Spleen (tissue), 11 donors: ENCODE measurements around the gene BCAT1. TPM values are rescaled to one million over a fixed set of nuclear protein-coding genes. Genes with fewer than 3 reads are reported as not detected.

Experiments used
- DNase-seq: peaks from one replicate; pipeline ENCODE4 v3.0.0-alpha.2; 2020
- H3K27ac ChIP-seq, 8 donors: fragments of 200-600 bp; sonication (generic) in 7 of 8; 1 replicate in 4 of 8; 2 replicates in 4 of 8; pipeline versions ENCODE4 v1.5.0 to v1.8.0; 2016 to 2021; ENCODE audit warnings: inconsistent platforms in 4 of 8, mild to moderate bottlenecking in 4 of 8, moderate library complexity in 1 of 8
- H3K27me3 ChIP-seq, 7 donors: fragments of 200-600 bp; sonication (generic) in 6 of 7; replicated peaks in 1 of 7; 1 replicate in 4 of 7; 2 replicates in 3 of 7; pipeline versions ENCODE4 v1.5.0 to v1.8.0; 2016 to 2021; ENCODE audit warnings: inconsistent platforms in 3 of 7, mild to moderate bottlenecking in 1 of 7
- H3K36me3 ChIP-seq, 6 donors: fragments of 200-600 bp; sonication (generic) in 5 of 6; 1 replicate in 4 of 6; 2 replicates in 2 of 6; pipeline versions ENCODE4 v1.5.0 to v1.8.0; 2016 to 2021; ENCODE audit warnings: inconsistent platforms in 2 of 6
- H3K4me1 ChIP-seq, 6 donors: fragments of 200-600 bp; sonication (generic) in 5 of 6; 1 replicate in 3 of 6; 2 replicates in 3 of 6; pipeline versions ENCODE4 v1.5.0 to v1.8.0; 2016 to 2021; ENCODE audit warnings: inconsistent platforms in 3 of 6
- H3K4me3 ChIP-seq, 8 donors: fragments of 200-600 bp; sonication (generic) in 7 of 8; 1 replicate in 4 of 8; 2 replicates in 4 of 8; pipeline versions ENCODE4 v1.5.0 to v1.8.0; 2016 to 2021; ENCODE audit warnings: inconsistent platforms in 4 of 8, mild to moderate bottlenecking in 4 of 8, moderate library complexity in 2 of 8
- H3K9me3 ChIP-seq, 8 donors: fragments of 200-600 bp; sonication (generic) in 7 of 8; 1 replicate in 4 of 8; 2 replicates in 4 of 8; pipeline versions ENCODE4 v1.5.0 to v1.8.0; 2016 to 2021; ENCODE audit warnings: inconsistent platforms in 4 of 8
- POLR2A ChIP-seq, 3 donors: fragments of 450-650 bp; IDR thresholded peaks; one replicate each; pipeline ENCODE4 v1.5.1; 2017; ENCODE audit warnings: antibody characterized with exemption in 3 of 3, mild to moderate bottlenecking in 1 of 3
- POLR2AphosphoS5 ChIP-seq, 3 donors: sonication (generic); formaldehyde crosslinking; IDR thresholded peaks; one replicate each; pipeline ENCODE4 v1.5.1; 2017; ENCODE audit warnings: antibody characterized with exemption in 3 of 3
- WGBS, 5 donors: extraction: QIAGEN DNeasy Blood & Tissue Kit in 3 of 5; methylation state at CpG; one replicate each; pipeline versions ENCODE4 v1.1.5 to v1.1.7; 2013 to 2018; 5-methylcytosine and 5-hydroxymethylcytosine counted together
- intact Hi-C: fragments of 100-400 bp; cut with DNase I; formaldehyde crosslinking; loops from one replicate; pipeline ENCODE4 v1.15.0; 2023; ENCODE audit warnings: low total_unique reads
- polyA plus RNA-seq, 3 donors: library from polyadenylated mRNA; stranded (reverse); fragments of 200-250 nt; gene quantifications; one replicate each; pipeline ENCODE4 v1.2.1, GENCODE V29; 2013
- total RNA-seq, 7 donors: library from RNA; depleted of rRNA in 3 of 7; stranded (reverse); fragments of >200 nt in 3 of 7; fragmentation: NEBNext Ultra II Directional in 4 of 7; extraction: Animal tissue kit (Norgen Biotek cat#: 25700) in 4 of 7; gene quantifications; one replicate each; pipeline versions ENCODE4 v1.1.0 to v1.2.1, GENCODE V29; 2016 to 2021
- TF ChIP-seq, protein P1 (sequence below), 11 experiments: fragments of 200-600 bp in 7 of 11; fragments of 450-650 bp in 4 of 11; sonication (generic) in 4 of 11; IDR thresholded peaks in 8 of 11; conservative IDR thresholded peaks in 3 of 11; 1 replicate in 7 of 11; 2 replicates in 4 of 11; pipeline versions ENCODE4 v1.4.0 to v1.8.0; 2016 to 2021; ENCODE audit warnings: antibody characterized with exemption in 11 of 11, inconsistent platforms in 4 of 11, mild to moderate bottlenecking in 1 of 11
- donor health status: healthy with polysubstance abuse.
- donor health status: DM: no; HTN: no; CAD: no; lungs with moderate emphysema.
- donor health status: DM: no; HTN: no; CAD: no.
- donor health status: Bipolar disorder and iron deficiency.
- donor health status: healthy.
- donor health status: DM: no; HTN: no; CAD: no.
- donor health status: DM: yes; HTN: yes; CAD: no.

BCAT1 gene
- total and polyA plus RNA-seq, 10 donors = 0.54 to 18.4 (median 8.7) TPM

GRCh38 chr12:24947541-24948419 lies 1.1 kb downstream of the BCAT1 start:
- H3K4me3 ChIP-seq = peak overlapping the region; percentile 19 to 73 (median 47)
- H3K4me1 ChIP-seq = peaks cover 0 to 43% (median 22%) of the 10 kb centered on the region in 6 donors
- H3K27me3 ChIP-seq = peaks cover 0 to 47% (median 27%) of the 10 kb centered on the region in 7 donors
- intact Hi-C loops = no loop called here
- H3K36me3 ChIP-seq = no peaks in the 10 kb centered on the region
- 21 to 40% (median 23%) methylated on average over 12 of the region's 12 CpGs for WGBS, 5 donors
- H3K27ac ChIP-seq = peak overlapping the region in 1 of 8 donors; percentile 38
- H3K9me3 ChIP-seq = no peaks in the 10 kb centered on the region
- TF ChIP-seq POLR2A (IDR thresholded peaks at IDR 0.05) = no peak
- TF ChIP-seq, protein P1, sequence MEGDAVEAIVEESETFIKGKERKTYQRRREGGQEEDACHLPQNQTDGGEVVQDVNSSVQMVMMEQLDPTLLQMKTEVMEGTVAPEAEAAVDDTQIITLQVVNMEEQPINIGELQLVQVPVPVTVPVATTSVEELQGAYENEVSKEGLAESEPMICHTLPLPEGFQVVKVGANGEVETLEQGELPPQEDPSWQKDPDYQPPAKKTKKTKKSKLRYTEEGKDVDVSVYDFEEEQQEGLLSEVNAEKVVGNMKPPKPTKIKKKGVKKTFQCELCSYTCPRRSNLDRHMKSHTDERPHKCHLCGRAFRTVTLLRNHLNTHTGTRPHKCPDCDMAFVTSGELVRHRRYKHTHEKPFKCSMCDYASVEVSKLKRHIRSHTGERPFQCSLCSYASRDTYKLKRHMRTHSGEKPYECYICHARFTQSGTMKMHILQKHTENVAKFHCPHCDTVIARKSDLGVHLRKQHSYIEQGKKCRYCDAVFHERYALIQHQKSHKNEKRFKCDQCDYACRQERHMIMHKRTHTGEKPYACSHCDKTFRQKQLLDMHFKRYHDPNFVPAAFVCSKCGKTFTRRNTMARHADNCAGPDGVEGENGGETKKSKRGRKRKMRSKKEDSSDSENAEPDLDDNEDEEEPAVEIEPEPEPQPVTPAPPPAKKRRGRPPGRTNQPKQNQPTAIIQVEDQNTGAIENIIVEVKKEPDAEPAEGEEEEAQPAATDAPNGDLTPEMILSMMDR (IDR thresholded peaks at IDR 0.05 in 8 of 11, conservative IDR thresholded peaks at IDR 0.05 in 3 of 11) = no peak
- TF ChIP-seq POLR2AphosphoS5 (IDR thresholded peaks at IDR 0.05) = no peak
- DNase-seq = no peak

GRCh38 chr12:24945845-24946244 lies 3.1 kb downstream of the BCAT1 start:
- intact Hi-C loops = no loop called here
- TF ChIP-seq, protein P1 (IDR thresholded peaks at IDR 0.05 in 8 of 11, conservative IDR thresholded peaks at IDR 0.05 in 3 of 11) = no peak
- TF ChIP-seq POLR2A (IDR thresholded peaks at IDR 0.05) (no peak), POLR2AphosphoS5 (IDR thresholded peaks at IDR 0.05) (no peak)
- DNase-seq = no peak
- Histone ChIP-seq H3K36me3 (no peaks in the 10 kb centered on the region), H3K9me3 (no peaks in the 10 kb centered on the region), H3K4me1 (peaks cover 0 to 43% (median 22%) of the 10 kb centered on the region in 6 donors), H3K4me3 (no peak overlapping the region), H3K27ac (no peak overlapping the region), H3K27me3 (peaks cover 0 to 47% (median 21%) of the 10 kb centered on the region in 7 donors)

DNA sequence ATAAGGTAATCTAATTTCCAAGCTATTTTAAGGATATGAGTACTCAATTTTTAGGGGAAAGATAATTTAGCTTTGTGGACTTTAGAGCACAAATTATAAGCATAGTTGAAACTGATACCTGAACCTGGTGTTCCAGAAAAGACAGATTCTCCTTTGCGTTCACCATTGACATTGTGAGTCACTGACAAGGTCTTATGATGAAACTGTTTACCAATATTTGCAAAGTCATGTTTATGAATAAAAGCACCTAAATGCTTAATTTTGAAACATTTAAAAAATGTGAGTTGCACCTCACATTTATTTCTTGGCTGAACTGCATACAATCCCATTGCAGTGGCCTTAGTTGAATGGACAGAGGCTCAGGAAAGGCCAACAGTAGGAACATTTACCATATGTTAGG lies 3.9 kb downstream of the BCAT1 start:
- intact Hi-C loops = no loop called here
- Histone ChIP-seq H3K27me3 (peaks cover 0 to 47% (median 21%) of the 10 kb centered on the region in 7 donors), H3K4me3 (no peak overlapping the region), H3K4me1 (peaks cover 0 to 43% (median 22%) of the 10 kb centered on the region in 6 donors), H3K9me3 (no peaks in the 10 kb centered on the region), H3K36me3 (no peaks in the 10 kb centered on the region), H3K27ac (no peak overlapping the region)
- TF ChIP-seq POLR2AphosphoS5 (IDR thresholded peaks at IDR 0.05) = no peak
- TF ChIP-seq POLR2A (IDR thresholded peaks at IDR 0.05) = no peak
- TF ChIP-seq, protein P1 (IDR thresholded peaks at IDR 0.05 in 8 of 11, conservative IDR thresholded peaks at IDR 0.05 in 3 of 11) = no peak
- DNase-seq = no peak
- 86 to 95% (median 93%) methylated on average over 1 of the region's 1 CpG for WGBS, 5 donors

DNA sequence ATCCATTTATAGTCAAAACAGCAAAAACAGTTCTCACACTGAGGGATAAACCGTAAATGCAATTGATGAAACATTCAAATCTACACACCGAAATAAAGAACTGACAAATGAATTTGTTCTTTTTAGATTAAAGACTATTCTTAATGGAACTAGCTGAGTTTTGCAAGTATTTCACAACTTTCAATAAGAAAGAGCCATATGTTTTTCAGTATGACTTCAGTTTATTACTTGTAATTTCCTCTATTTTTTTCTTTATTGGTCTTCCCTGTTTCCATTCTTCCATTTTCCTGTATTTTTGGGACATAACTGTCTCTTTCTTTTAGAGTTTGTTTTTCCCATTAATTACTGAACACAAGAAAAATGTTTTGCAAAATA lies 4.3 kb downstream of the BCAT1 start:
- DNase-seq = no peak
- H3K4me3 ChIP-seq = no peak overlapping the region
- peaks cover 0 to 40% (median 22%) of the 10 kb centered on the region in 6 donors for H3K4me1 ChIP-seq
- no peaks in the 10 kb centered on the region for H3K9me3 ChIP-seq
- TF ChIP-seq, protein P1 (IDR thresholded peaks at IDR 0.05 in 8 of 11, conservative IDR thresholded peaks at IDR 0.05 in 3 of 11) = no peak
- no peak for TF ChIP-seq POLR2AphosphoS5 (IDR thresholded peaks at IDR 0.05)
- TF ChIP-seq POLR2A (IDR thresholded peaks at IDR 0.05) = no peak
- WGBS, 5 donors = 77 to 99% (median 81%) methylated on average over 2 of the region's 2 CpGs
- H3K27ac ChIP-seq = no peak overlapping the region
- H3K36me3 ChIP-seq = no peaks in the 10 kb centered on the region
- peaks cover 0 to 44% (median 21%) of the 10 kb centered on the region in 7 donors for H3K27me3 ChIP-seq
- intact Hi-C loops = no loop called here
